Smooth muscle cell (in vitro differentiated cells): ENCODE results near the gene MRPL24. TPM values are rescaled to one million over a fixed set of nuclear protein-coding genes. Genes with fewer than 3 reads are reported as not detected.

Source experiments
- DNase-seq: peaks from one replicate; lab custom pipeline; 2025; ENCODE audit not compliant: unreplicated experiment; lab: John Stamatoyannopoulos, UW
- H2AFZ ChIP-seq: fragments of 200-600 bp; sonication (generic); 2 replicates; pipeline ENCODE4 v1.6.0; 2016; ENCODE audit warnings: antibody characterized with exemption, low read depth, mild to moderate bottlenecking
- H3F3A ChIP-seq: fragments of 200-600 bp; sonication (generic); 2 replicates; pipeline ENCODE4 v1.6.0; 2017; ENCODE audit warnings: antibody characterized with exemption, low read depth
- H3K27ac ChIP-seq: fragments of 200-600 bp; sonication (generic); 2 replicates; pipeline ENCODE4 v1.5.1; 2016; ENCODE audit warnings: low read depth, mild to moderate bottlenecking
- H3K27me3 ChIP-seq: fragments of 200-600 bp; sonication (generic); 2 replicates; pipeline ENCODE4 v1.6.1; 2016; ENCODE audit warnings: low read depth, mild to moderate bottlenecking
- H3K36me3 ChIP-seq: fragments of 200-600 bp; sonication (generic); 2 replicates; pipeline ENCODE4 v1.5.1; 2016; ENCODE audit warnings: low read depth
- H3K4me1 ChIP-seq: fragments of 200-600 bp; sonication (generic); 2 replicates; pipeline ENCODE4 v1.5.1; 2016; ENCODE audit warnings: low read depth
- H3K4me2 ChIP-seq: fragments of 200-600 bp; sonication (generic); 2 replicates; pipeline ENCODE4 v1.6.0; 2016; ENCODE audit warnings: mild to moderate bottlenecking
- H3K4me3 ChIP-seq: fragments of 200-600 bp; sonication (generic); 2 replicates; pipeline ENCODE4 v1.5.1; 2016; ENCODE audit warnings: mild to moderate bottlenecking
- H3K79me2 ChIP-seq: fragments of 200-600 bp; sonication (generic); 2 replicates; pipeline ENCODE4 v1.6.0; 2016; ENCODE audit warnings: low read depth, mild to moderate bottlenecking
- H3K9ac ChIP-seq: fragments of 200-600 bp; sonication (generic); 2 replicates; pipeline ENCODE4 v1.6.0; 2016; ENCODE audit warnings: low read depth
- H3K9me3 ChIP-seq: fragments of 200-600 bp; sonication (generic); replicated peaks from 2 replicates; pipeline ENCODE4 v1.5.1; 2016; ENCODE audit warnings: low read depth
- H4K20me1 ChIP-seq: fragments of 200-600 bp; sonication (generic); 2 replicates; pipeline ENCODE4 v1.6.0; 2016; ENCODE audit warnings: low read depth
- CTCF ChIP-seq: fragments of 200-600 bp; sonication (generic); IDR thresholded peaks from 2 replicates; pipeline ENCODE4 v1.5.1; 2017; ENCODE audit warnings: borderline replicate concordance, mild to moderate bottlenecking, antibody characterized with exemption; ENCODE audit not compliant: insufficient read depth, poor library complexity, severe bottlenecking
- WGBS: methylation state at CpG from one replicate; pipeline ENCODE4 v1.1.7; 2016; ENCODE audit warnings: low lambda C conversion rate; 5-methylcytosine and 5-hydroxymethylcytosine counted together
- polyA plus RNA-seq: library from polyadenylated mRNA; unstranded; fragments of >200 nt; fragmentation: Nextera tagmentation; extraction: Ambion mirVana; gene quantifications from 2 replicates; pipeline ENCODE4 v1.2.1, GENCODE V29; 2016
- total RNA-seq: library from RNA; depleted of rRNA; stranded (reverse); fragments of >200 nt; gene quantifications from 2 replicates; pipeline ENCODE4 v1.2.3, GENCODE V29; 2014

MRPL24 gene
- total and polyA plus RNA-seq, 2 experiments from 2014 or later, result 16.5 to 68.6 TPM

GRCh38 chr1:156728599-156729462 lies 12.1 kb downstream of the MRPL24 start, which contains the start of gene ISG20L2:
Gene ISG20L2 (minus strand): TSS chr1:156728766. CDS start chr1:156727652, 1,114 bp downstream.
- Histone ChIP-seq H3K4me3 (peak within 1 kb of the TSS; percentile 88), H4K20me1 (peaks cover 39% of the 10 kb centered on the region), H3K4me1 (peaks cover 31% of the 10 kb centered on the region), H2AFZ (peak within 1 kb of the TSS; percentile 83), H3K27me3 (no peaks in the 10 kb centered on the region), H3K36me3 (no peaks in the 10 kb centered on the region), H3F3A (peaks cover 6% of the 10 kb centered on the region), H3K27ac (peak within 1 kb of the TSS; percentile 99), H3K9ac (peak within 1 kb of the TSS; percentile 99), H3K9me3 (no peaks in the 10 kb centered on the region), H3K79me2 (peaks cover 46% of the 10 kb centered on the region), H3K4me2 (peak within 1 kb of the TSS; percentile 97)
- 4% methylated on average over 53 of the region's 57 CpGs for WGBS
- peak; percentile 81 for DNase-seq
- no peak for TF ChIP-seq CTCF

GRCh38 chr1:156727926-156728598 lies 12.8 kb downstream of the MRPL24 start, which contains the start of gene METTL25B:
Gene METTL25B (plus strand): TSS chr1:156728469. CDS start chr1:156729105, 636 bp downstream.
- Histone ChIP-seq H3K27me3 (no peaks in the 10 kb centered on the region), H3K9ac (peak within 1 kb of the TSS; percentile 99), H3K36me3 (no peaks in the 10 kb centered on the region), H3K9me3 (no peaks in the 10 kb centered on the region), H3K79me2 (peaks cover 53% of the 10 kb centered on the region), H2AFZ (peak within 1 kb of the TSS; percentile 83), H4K20me1 (peaks cover 46% of the 10 kb centered on the region), H3K27ac (peak within 1 kb of the TSS; percentile 99), H3K4me1 (peaks cover 31% of the 10 kb centered on the region), H3K4me2 (peak within 1 kb of the TSS; percentile 97), H3F3A (peaks cover 6% of the 10 kb centered on the region), H3K4me3 (peak within 1 kb of the TSS; percentile 88)
- DNase-seq, result peak; percentile 81
- WGBS, result under 1% methylated on average over 45 of the region's 46 CpGs
- no peak for TF ChIP-seq CTCF

GRCh38 chr1:156727492-156727891 lies 13.4 kb downstream of the MRPL24 start:
- H3K4me2 ChIP-seq, result peak overlapping the region; percentile 97
- no peaks in the 10 kb centered on the region for H3K36me3 ChIP-seq
- H3K79me2 ChIP-seq, result peaks cover 53% of the 10 kb centered on the region
- H3K9me3 ChIP-seq, result no peaks in the 10 kb centered on the region
- peak overlapping the region; percentile 88 for H3K4me3 ChIP-seq
- no peak for DNase-seq
- H2AFZ ChIP-seq, result no peak overlapping the region
- 74% methylated on average over 7 of the region's 7 CpGs for WGBS
- H3K27ac ChIP-seq, result peak overlapping the region; percentile 99
- H3K4me1 ChIP-seq, result peaks cover 31% of the 10 kb centered on the region
- peaks cover 6% of the 10 kb centered on the region for H3F3A ChIP-seq
- peak overlapping the region; percentile 99 for H3K9ac ChIP-seq
- peaks cover 52% of the 10 kb centered on the region for H4K20me1 ChIP-seq
- no peaks in the 10 kb centered on the region for H3K27me3 ChIP-seq
- no peak for TF ChIP-seq CTCF
